ENCODE data around the gene IFITM2.
A peak's percentile ranks its signal among the peaks of the same experiment; 100 is the strongest.

- TF ChIP-seq POLR2A (IDR thresholded peaks at IDR 0.05), result no peak
- TF ChIP-seq CTCF (IDR thresholded peaks at IDR 0.05 in 8 of 11, conservative IDR thresholded peaks at IDR 0.05 in 3 of 11), result no peak
- peak in 1 of 3 donors; percentile 11 for TF ChIP-seq POLR2AphosphoS5 (IDR thresholded peaks at IDR 0.05)
Observed at GRCh38 chr11:281486-282161, 26.0 kb upstream of the IFITM2 start.

All from spleen (tissue), 7 donors.